ENCODE results near the gene CLDN4.

DNA sequence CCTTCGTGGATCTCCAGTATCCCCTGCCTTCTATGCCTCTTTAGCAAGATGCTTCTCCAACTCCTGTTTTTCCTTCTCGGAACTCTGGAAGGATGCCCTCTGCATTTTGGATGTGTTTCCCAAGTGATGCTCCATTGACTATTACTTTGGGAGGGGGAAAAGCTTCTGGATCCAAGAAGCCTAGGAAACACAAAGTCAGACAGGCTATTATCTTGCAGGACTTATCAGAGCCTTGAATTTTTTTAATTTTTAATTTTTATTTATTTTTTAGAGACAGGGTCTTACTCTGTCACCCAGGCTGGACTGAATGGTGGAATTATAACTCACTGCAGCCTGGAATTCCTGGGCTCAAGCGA is 51.2 kb downstream of the CLDN4 start:
- TF ChIP-seq POLR2A (IDR thresholded peaks at IDR 0.05; ENCODE audit: low read depth, low read length) (no peak), TAF1 (IDR thresholded peaks at IDR 0.05; ENCODE audit: low read depth, low read length) (no peak), POU2F2 (IDR thresholded peaks at IDR 0.05; ENCODE audit: low read depth, low read length) (no peak)
